ENCODE data around the gene FADD. TPM values are rescaled to one million over a fixed set of nuclear protein-coding genes. Genes with fewer than 3 reads are reported as not detected.
A peak's percentile ranks its signal among the peaks of the same experiment; 100 is the strongest.

The FADD gene
- total and polyA plus RNA-seq, 10 donors = 11.3 to 28.8 (median 23.1) TPM

- Histone ChIP-seq H3K27ac (peak overlapping the region in 5 of 8 donors; percentile 97 to 99 (median 98)), H3K4me3 (peak overlapping the region in 4 of 8 donors; percentile 87 to 99 (median 94)), H3K27me3 (replicated peaks in 1 of 7) (no peaks in the 10 kb centered on the region), H3K4me1 (peaks cover 20 to 70% (median 48%) of the 10 kb centered on the region in 6 donors), H3K9me3 (no peaks in the 10 kb centered on the region), H3K36me3 (peaks cover 0 to 56% (median 40%) of the 10 kb centered on the region in 6 donors)
- intact Hi-C loops (cut with DNase I; ENCODE audit: low total_unique reads) = loop anchor here (5.0 kb wide), 1 partner anchor 62 kb away; no protein-coding TSS in a partner anchor
- TF ChIP-seq CTCF (IDR thresholded peaks at IDR 0.05 in 8 of 11, conservative IDR thresholded peaks at IDR 0.05 in 3 of 11) = no peak
- no peak for TF ChIP-seq POLR2A (IDR thresholded peaks at IDR 0.05)
- no peak for TF ChIP-seq POLR2AphosphoS5 (IDR thresholded peaks at IDR 0.05)
- DNase-seq = peak; percentile 67
- 87 to 91% (median 89%) methylated on average over 12 of the region's 12 CpGs for WGBS, 5 donors
These were observed 2.1 kb downstream of the FADD start for GRCh38 chr11:70205049-70205725.

GRCh38 chr11:70205766-70206165 is 2.7 kb downstream of the FADD start:
- peak; percentile 67 for DNase-seq
- 83 to 91% (median 86%) methylated on average over 6 to 7 of the region's 7 CpGs for WGBS, 5 donors
- peaks cover 0 to 60% (median 40%) of the 10 kb centered on the region in 6 donors for H3K36me3 ChIP-seq
- H3K27me3 ChIP-seq (replicated peaks in 1 of 7) = no peaks in the 10 kb centered on the region
- intact Hi-C loops (cut with DNase I; ENCODE audit: low total_unique reads) = loop anchor here (5.0 kb wide), 1 partner anchor 62 kb away; no protein-coding TSS in a partner anchor
- no peak overlapping the region for H3K27ac ChIP-seq
- H3K4me1 ChIP-seq = peaks cover 20 to 70% (median 48%) of the 10 kb centered on the region in 6 donors
- TF ChIP-seq POLR2A (IDR thresholded peaks at IDR 0.05) (no peak), POLR2AphosphoS5 (IDR thresholded peaks at IDR 0.05) (no peak), CTCF (IDR thresholded peaks at IDR 0.05 in 8 of 11, conservative IDR thresholded peaks at IDR 0.05 in 3 of 11) (no peak)
- H3K4me3 ChIP-seq = no peak overlapping the region
- no peaks in the 10 kb centered on the region for H3K9me3 ChIP-seq

- H3K4me3 ChIP-seq = no peak overlapping the region
- intact Hi-C loops (cut with DNase I; ENCODE audit: low total_unique reads) = loop anchor here (5.0 kb wide), 1 partner anchor 61 kb away; no protein-coding TSS in a partner anchor
- peak; percentile 73 for DNase-seq
- no peaks in the 10 kb centered on the region for H3K27me3 ChIP-seq (replicated peaks in 1 of 7)
- H3K9me3 ChIP-seq = no peaks in the 10 kb centered on the region
- H3K27ac ChIP-seq = no peak overlapping the region
- H3K36me3 ChIP-seq = peaks cover 0 to 60% (median 40%) of the 10 kb centered on the region in 6 donors
- peaks cover 20 to 70% (median 48%) of the 10 kb centered on the region in 6 donors for H3K4me1 ChIP-seq
- TF ChIP-seq POLR2A (IDR thresholded peaks at IDR 0.05) = no peak
- no peak for TF ChIP-seq CTCF (IDR thresholded peaks at IDR 0.05 in 8 of 11, conservative IDR thresholded peaks at IDR 0.05 in 3 of 11)
- TF ChIP-seq POLR2AphosphoS5 (IDR thresholded peaks at IDR 0.05) = peak in 1 of 3 donors; percentile 37
- WGBS, 5 donors = 96 to 98% (median 97%) methylated on average over 15 to 22 of the region's 22 CpGs
These were observed 3.3 kb downstream of the FADD start for GRCh38 chr11:70206226-70206981.
